Activated gamma-delta T cell treated with anti-CD3 and anti-CD28 coated beads, Interleukin-2, amount 50 U/mL, for 16 hours (primary cell): ENCODE results near the gene PCCA.
"Not testable (repeated sequence)": the region's sequence is repeated elsewhere in the genome, so short reads cannot be mapped to it uniquely, and the experiment has no call there.

ENCODE experiments used
- DNase-seq: peaks from one replicate; pipeline ENCODE4 v3.0.0-alpha.2; 2020; ENCODE audit warnings: low read depth

PCCA gene

DNA sequence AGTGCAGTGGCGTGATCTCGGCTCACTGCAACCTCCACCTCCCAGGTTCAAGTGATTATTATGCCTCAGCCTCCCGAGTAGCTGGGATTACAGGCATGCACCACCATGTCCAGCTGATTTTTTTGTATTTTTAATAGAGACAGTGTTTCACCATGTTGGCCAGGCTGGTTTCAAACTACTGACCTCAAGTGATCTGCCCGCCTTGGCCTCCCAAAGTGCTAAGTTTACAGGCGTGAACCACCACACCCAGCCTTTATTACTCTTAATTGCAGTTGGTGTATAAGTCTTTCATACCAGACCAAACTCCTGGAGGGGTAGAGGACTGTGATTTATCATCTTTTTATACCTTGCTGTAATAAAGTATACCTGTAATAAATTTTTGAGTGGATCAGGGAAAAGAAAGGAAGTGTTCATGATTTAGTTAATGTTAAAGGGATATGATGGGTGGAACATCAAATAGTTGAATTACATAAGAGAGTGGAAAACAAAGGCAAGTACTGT lies 52.6 kb downstream of the PCCA start:
- DNase-seq, result not testable (repeated sequence)

DNA sequence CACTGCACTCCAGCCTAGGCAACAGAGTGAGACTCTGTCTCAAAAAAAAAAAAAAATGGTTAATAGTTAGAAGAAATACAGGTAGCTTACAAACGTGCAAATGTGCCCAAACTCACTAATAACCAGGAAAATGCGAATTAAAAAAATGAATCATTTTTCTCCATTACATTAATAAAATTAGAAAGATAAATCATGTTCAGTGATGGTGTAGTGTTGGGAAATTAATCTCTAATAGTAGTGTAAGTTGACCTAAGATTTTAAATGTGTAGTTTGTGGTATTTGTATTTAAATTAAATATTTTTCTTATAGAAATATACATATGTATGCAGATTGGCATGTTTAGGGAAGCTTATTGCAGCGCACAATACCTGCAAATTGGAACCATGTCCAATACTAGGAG lies 57.6 kb downstream of the PCCA start:
- no peak for DNase-seq

DNA sequence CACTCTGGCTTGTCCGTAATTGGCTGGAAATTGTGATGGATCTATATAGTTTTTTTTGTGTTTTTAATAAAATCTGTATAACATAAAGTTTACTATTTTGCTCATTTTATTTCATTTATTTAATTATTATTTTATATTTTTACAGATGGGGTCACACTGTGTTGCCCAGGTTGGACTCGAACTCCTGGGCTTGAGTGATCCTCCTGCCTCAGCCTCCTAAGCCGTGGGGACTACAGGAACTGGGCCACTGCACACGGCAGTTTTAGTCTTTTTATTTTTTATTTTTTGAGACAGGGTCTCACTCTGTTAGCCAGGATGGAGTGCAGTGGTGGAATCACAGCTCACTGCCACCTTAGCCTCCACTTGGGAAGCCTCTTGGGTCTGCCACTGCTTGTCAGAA lies 58.9 kb downstream of the PCCA start:
- no peak for DNase-seq

DNA sequence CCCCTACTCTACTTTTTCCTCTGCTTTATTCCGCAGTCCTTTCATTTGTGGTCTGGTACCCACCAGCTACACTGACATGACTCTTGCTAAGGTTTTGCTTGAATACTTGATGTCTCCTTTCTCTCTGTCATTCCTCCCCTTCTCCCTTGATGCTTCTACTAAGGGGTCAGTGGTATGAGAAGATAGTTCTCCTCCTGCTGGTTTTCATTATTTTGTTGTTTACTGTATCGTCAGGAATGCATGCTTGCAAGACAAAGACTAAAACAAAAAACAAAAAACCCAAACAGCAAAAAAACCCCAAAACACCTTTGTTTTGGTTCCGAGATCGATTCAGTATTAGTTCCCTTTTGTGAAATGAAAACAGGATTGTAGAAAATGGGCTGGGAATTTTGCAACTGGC lies 59.5 kb downstream of the PCCA start:
- DNase-seq, result no peak

DNA sequence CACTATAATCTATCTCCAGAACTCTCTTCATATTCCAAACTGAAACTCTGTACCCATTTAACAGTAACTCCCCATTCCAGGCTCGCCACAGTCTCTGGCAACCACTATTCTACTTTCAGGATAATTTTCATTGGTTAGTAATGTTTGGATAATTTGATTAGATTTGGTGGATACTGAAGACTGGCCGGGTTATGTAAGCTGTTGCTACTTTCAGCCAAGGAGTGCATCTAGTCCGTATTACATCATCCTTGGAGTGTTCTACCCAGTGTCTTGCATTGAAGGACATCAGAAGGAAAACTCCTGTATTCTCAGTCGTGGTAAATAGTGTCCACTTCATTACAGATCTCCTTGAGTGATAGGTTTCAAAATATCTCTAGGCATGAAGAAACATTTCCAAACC lies 60.5 kb downstream of the PCCA start:
- DNase-seq, result no peak

DNA sequence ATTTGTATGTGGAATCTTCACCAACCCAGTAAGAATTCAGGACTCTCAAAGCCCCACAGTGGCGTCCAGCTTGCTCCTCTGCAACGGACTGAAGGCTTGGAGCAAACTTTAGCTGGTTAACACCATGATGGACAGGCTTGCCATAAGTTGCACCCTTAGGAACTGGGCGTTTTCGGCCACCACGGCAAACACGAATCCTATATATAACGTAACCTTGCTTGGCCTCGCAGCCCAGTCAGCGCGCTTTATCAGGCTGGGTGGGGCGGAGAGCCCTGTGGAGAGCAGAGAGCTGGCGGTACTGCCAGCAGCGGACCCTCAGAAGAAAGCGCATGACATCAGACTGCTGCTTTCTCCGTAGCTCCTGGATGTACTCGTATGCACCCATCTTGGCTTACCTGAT lies 61.8 kb downstream of the PCCA start:
- not testable (repeated sequence) for DNase-seq

DNA sequence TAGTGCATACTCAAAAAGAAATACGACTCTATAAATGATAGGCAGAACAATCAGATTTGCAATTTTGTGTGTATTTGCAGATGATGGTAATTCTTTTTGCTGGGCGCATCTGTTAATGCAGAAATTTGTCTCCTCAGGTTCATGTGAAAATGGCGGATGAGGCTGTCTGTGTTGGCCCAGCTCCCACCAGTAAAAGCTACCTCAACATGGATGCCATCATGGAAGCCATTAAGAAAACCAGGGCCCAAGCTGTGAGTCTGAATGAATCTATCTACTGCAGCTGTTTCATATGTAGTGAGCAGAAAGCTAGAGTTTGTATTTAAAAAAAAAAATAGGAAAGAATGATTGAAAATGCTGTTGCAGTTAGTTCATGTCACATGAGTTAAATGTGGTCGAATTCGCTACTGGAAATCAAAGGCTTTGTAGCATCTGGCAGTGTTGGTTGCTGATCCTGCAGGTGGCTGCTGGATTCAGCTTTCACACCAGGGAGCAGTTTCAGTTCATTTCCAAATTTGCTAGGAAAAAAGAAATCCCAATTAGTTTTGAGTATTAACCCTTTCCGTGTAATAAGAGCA lies 66.0 kb downstream of the PCCA start:
- no peak for DNase-seq

DNA sequence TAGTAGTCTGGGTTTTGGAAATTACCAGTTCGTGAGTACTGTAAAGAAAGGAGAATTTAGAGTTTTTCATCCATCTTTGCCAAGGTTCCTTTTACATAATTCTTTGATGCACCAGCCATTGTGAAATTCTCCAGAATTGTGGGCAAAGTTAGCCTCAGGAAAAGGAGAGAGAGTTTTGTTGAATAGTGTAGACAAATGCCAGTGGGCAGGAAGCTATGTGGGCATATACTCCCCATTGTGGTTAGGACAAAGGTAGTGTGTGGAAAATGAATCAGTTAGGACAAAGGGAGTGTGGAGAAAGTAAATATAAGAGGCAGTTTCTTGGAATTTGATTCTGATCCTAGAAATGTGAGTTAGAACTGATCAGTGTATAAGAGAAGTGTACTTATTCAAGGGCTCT lies 67.9 kb downstream of the PCCA start:
- DNase-seq, result no peak

DNA sequence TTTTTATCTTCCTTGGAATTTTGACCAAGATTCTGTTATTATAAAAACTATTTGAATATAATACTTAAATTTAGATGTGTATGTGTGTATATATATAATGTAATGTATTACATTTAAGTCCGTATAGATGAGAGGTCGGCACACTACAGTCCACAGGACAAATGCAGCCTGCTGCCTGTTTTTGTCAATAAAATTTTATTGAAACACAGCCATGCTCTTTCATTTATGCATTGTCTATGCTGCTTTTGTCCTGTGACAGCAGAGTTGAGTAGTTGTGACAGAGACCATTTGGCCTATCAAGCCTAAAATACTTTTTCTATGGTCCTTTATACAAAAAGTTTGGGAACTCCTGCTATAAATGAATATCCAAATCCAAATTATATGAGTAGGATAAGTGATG lies 69.7 kb downstream of the PCCA start:
- DNase-seq, result no peak

DNA sequence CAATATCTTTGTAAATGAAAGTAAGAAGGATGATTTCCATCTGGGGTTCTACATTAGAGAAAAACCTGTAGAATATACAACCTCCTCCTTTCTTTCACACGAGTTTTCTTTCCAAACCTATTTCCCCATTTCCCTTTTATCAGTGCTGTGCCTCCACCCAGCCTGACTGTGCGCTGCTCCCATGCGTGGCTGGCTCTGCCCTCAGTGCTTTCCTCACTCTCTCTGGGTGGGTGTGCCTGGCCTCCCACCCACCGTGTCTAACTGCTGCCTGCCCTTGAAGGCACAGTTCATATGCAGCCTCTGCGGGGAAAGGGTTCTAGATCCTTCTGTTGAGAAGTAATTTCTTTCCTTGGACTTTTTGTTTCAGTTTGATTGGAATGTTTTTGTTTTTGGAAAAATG lies 70.7 kb downstream of the PCCA start:
- no peak for DNase-seq

DNA sequence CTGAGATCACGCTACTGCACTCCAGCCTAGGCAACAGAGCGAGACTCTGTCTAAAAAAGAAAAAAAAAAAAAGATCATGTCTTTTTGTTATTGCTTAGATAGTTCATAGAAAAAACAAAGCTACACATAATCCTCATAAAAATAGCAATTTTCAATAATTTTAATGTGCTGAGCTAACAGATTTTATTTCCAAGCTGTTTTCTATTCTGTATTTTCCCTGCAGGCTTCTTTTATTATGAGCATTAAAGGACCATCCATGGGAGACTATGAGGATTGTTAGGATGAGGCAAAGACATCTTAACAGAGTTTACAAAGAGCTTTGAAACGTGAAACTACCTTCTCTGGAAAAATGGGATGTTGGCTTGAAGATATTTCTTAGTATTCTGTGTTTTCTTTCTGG lies 71.6 kb downstream of the PCCA start:
- no peak for DNase-seq

DNA sequence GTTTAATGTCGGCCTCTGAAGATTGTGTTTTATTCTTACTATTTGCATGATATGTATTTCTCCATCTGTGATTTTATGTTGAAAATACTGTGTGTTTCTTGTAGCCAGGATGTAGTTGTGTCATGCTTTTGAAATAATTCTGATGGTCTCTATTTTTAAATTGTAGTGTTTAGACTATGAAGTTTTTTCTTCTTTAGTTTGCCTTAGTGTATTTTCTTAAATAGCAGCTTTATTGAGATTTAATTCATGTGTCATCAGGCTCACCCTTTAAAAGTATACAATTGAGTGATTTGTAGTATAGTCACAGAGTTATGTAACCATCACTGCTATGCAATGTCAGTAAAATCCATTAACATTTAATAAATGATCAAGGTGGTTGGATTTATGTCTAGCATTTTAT lies 74.5 kb downstream of the PCCA start:
- no peak for DNase-seq

DNA sequence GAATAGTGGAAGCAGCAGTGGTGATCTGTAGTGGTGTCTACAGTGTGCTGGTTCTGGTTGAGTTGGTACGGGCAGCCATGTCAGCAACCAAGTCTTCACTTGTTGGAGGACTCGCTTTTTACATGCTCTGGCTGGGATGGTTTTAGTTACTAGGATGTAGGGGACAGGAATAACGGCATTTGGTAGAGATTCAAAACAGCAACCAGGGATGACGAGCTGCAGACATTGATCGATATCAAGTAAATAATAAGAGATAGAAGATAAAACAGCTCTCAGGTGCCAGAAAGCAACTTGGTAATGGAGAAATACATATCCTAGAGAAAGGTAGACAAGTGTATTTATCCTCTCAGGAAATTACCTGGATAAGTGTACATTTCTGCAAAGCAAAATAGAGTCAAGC lies 84.3 kb downstream of the PCCA start:
- DNase-seq, result no peak

DNA sequence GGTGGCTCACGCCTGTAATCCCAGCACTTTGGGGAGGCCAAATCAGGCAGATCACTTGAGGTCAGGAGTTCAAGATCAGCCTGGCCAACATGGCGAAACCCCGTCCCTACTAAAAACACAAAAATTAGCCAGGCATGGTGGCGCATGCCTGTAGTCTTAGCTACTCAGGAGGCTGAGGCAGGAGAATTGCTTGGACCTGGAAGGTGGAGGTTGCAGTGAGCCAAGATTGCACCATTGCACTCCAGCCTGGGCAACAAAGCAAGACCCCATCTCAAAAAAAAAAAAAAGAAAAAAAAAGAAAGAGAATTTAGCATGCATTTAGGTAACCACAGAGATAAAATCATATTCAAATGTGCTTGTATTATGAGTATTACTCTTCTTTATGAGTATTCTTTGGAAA lies 85.6 kb downstream of the PCCA start:
- not testable (repeated sequence) for DNase-seq

DNA sequence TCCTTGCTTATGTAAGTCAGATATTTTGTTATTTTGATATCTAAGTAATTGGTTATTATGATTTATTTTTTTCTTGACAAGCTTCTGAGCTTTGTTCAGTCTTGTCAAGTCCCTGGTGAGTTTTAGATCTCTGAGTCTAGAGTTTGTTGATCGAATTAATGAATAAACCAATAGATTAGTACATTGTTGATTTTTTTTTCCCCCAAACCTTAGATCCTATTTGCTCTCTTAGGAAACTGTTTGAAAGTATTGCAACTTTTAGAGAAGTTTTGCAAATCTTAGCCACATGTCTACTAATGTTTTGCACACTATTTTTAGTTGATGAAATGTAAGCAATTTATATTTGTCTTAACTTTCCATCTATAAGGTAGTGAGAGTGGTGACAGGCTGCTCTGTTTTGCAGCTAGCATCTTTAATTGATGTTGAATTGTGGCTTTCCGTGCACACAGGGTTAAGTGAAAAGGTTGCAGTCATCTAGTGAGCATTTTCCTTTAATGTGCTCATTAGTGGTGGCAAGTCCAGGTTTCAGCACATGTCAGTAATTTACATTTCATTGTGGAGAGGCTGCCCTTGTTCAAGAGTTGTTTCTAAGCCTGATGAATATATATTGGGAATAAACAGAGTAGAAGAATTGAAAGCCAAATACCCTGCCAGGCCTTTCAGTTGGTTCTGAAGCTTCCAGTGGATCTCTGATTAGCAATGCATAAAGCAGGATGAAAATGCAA lies 86.3 kb downstream of the PCCA start:
- DNase-seq, result no peak

DNA sequence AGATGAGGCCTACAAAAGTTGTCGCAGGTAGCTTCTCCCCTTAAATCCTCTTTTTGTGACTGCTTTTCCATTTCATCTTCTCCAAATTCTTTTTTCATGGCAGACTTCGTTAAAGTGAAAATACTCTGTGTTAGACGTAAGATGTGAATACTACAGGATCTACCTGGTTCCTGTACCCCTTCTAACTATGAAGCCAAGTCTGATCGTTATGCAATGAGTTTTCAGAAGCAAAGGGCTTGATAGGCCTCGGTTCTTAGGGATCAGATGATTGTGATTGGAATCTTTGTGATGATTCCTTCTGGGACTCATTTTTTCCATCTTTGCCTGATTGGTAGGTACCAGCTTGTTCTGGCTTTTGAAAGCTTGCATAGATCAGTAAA lies 86.9 kb downstream of the PCCA start:
- no peak for DNase-seq

DNA sequence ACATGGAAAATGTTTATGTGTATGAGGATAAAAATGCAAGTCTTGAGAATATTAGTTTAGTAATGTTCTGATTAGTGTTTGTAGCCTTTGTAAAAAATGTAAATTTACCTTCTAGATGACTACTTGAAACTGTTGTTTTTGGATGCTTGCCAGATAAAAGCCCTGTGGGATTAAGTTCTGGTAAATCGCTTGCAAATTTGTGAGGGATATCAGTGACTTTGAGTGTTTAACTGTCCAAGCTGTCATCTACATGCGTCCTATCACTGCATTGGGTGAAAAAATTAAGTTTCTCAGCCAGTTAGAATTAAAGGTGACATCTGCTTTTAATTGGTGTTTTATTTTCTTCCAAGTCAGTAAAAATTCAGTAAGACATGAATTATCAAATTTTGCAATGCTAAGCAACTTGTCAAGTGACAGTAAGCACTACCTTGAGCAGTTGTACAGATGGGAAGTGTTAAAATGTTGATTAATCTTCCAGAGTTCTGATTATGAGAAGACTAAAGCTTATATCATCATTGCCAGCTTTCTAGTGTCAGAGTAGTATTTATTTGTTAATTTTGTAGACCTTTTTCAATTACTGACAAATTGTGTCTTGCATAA lies 88.0 kb downstream of the PCCA start:
- DNase-seq, result no peak

DNA sequence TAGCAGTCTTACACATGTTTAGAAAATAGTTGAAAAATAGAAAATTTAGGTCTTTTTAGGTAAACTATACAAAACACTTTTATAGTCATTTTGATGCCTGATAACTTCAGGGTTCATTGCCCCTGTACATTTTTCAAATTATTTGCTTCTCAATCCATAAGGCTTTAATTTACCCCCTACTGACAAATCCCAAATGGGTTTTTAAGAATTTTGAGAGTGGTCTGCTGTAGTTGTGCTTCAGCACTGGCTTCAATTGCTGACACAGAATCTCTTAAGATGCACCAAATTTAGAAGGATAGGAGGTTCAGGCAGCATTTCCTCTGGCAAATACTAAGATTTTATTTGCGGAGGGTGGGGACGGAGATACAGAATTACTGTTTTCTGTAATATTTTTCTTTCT lies 89.4 kb downstream of the PCCA start:
- DNase-seq, result no peak

DNA sequence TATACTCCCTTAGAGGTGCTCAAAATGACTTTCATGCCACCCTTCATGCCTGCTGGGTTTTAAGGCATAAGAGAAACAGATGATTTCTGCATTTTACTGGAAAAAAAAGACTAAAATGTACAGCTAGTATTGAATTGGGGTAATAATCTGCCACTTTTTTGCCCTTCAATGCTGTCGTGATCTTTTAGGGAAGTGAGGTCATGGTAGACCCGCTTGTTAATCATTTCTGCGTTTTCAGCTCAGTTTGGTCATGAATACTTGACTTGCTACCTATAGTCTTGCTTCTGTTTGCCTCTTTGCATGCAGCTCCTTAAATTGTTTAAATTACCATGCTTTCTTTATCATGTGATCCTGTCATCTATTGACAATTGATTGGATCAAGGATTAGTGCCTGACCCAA lies 90.4 kb downstream of the PCCA start:
- no peak for DNase-seq

DNA sequence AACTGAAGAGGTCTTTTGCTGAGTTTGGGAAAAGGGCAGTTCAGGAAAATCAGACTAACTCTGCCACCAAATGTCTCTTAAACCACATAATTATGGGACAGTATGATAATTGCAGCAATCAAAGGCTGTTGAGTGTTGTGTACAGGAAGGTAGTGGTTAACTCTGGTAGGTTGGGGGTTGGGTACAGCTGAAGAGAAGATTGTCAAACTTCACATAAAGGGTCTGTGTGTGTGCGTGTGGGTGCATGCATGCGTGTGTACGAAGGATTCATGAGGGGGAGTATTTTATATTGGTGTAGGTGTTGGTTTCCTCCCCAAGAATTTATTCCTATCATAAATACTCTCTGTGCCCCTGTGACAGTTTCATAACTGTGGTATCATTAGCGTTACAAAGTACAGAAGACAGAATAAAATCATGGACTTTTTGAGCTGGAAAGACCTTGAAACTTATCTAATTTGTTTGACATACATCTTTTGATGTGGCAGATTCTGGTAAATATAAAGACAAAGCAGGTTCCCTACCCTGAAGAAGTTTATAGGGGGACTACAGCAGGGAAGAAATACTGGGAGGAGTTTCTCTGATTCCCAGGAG lies 94.1 kb downstream of the PCCA start:
- DNase-seq, result no peak

DNA sequence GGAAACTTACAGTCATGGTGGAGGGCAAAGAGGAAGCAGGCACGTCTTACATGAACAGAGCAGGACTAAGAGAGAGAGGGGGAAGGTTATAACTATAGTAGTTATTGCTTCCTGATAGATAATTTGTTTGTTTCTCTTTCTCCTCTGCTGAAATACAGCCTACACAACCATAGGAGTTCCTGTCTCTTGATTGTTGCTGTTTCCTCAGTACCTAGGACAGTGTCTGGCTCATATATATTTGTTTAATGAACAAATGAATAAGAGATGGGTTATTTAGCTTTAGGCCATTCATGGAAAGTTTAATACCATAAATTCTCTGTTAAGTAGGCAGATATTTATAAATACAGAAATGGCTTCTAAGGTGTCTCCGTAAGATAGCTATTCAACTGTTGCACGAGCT lies 95.2 kb downstream of the PCCA start:
- DNase-seq, result no peak

DNA sequence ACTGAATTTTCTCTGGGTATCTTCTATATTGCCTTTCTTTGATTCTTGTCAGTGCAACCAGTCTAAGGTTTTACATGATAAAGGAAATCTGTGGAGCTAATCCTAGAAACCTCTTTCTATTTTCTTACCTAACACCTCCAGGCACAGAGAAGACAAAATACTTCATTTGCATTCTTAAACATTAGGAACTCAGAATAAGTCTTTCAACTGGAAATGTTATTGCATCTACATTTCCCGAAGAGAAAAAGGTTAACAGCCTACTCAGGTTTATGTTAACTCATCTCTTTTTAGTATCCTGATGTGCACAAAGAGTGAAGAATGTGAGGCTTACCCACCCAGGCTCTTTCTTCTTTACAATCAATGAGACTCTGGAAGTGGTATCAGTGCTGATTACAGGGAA lies 106.7 kb downstream of the PCCA start:
- DNase-seq, result no peak

DNA sequence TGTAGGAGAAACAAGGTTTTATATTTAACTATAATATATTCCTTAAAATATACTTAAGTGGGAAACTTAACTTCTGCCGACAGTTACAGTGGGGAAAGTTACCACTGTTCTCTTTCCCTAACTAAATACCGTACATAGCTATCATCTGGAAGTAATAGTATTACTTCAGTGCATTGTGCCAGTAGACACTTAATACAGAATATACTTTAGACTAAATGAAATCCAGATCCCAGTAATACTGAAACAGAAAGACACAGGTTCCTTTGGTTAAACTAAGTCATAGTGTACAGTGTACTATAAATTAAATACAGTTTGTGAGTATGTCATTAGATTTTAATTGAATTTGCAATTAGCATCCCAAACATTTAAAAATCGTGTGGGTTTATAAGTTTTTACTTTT lies 107.5 kb downstream of the PCCA start:
- DNase-seq, result no peak
